Pancreas (tissue), 10 donors: ENCODE data around the gene NMRK2. TPM values are rescaled to one million over a fixed set of nuclear protein-coding genes. Genes with fewer than 3 reads are reported as not detected.
A peak's percentile ranks its signal among the peaks of the same experiment; 100 is the strongest.

ENCODE experiments used
- ATAC-seq, 4 donors: fragments of 200-7000 bp; cut with Tn5 transposase; one replicate each; pipeline versions ENCODE4 v1.8.0 to v1.9.1; 2020; ENCODE audit warnings: mild to moderate bottlenecking in 4 of 4, moderate library complexity in 4 of 4
- DNase-seq, 6 donors: peaks; one replicate each; pipeline ENCODE4 v3.0.0-alpha.2; 2020
- FAIRE-seq: peaks from 2 replicates; lab custom pipeline; 2012; peaks lifted over from hg19 to GRCh38; lab: Jason Lieb, UNC
- H3K27ac ChIP-seq, 4 donors: fragments of 200-600 bp; sonication (generic); 1 replicate in 3 of 4; 2 replicates in 1 of 4; pipeline versions ENCODE4 v1.5.0 to v1.8.0; 2020
- H3K27me3 ChIP-seq, 4 donors: fragments of 200-600 bp; one replicate each; pipeline ENCODE4 v1.8.0; 2021
- H3K36me3 ChIP-seq, 3 donors: fragments of 200-600 bp; sonication (generic) in 1 of 3; one replicate each; pipeline versions ENCODE4 v1.5.0 to v1.8.0; 2020 to 2021
- H3K4me1 ChIP-seq, 3 donors: fragments of 200-600 bp; one replicate each; pipeline ENCODE4 v1.8.0; 2021
- H3K4me3 ChIP-seq, 4 donors: fragments of 200-600 bp; sonication (generic) in 2 of 4; one replicate each; pipeline versions ENCODE4 v1.5.0 to v1.8.0; 2020 to 2021
- H3K9me3 ChIP-seq, 4 donors: fragments of 200-600 bp; one replicate each; pipeline ENCODE4 v1.8.0; 2021
- CTCF ChIP-seq, 4 donors: fragments of 200-600 bp; sonication (generic) in 3 of 4; IDR thresholded peaks; one replicate each; pipeline versions ENCODE4 v1.5.0 to v1.8.0; 2021; ENCODE audit warnings: antibody characterized with exemption in 4 of 4
- WGBS, 2 donors: extraction: QIAGEN DNeasy Blood & Tissue Kit; methylation state at CpG; one replicate each; pipeline ENCODE4 v1.1.7; 2013; 5-methylcytosine and 5-hydroxymethylcytosine counted together
- intact Hi-C, 3 donors: fragments of 100-400 bp; cut with DNase I; formaldehyde crosslinking; loops; one replicate each; pipeline versions ENCODE4 v1.11.1 to v1.14.2; 2022
- polyA plus RNA-seq, 2 donors: library from polyadenylated mRNA; stranded (reverse); fragments of 200-250 nt; gene quantifications; one replicate each; pipeline ENCODE4 v1.2.3, GENCODE V29; 2013
- total RNA-seq, 6 donors: library from RNA; stranded (reverse); fragmentation: NEBNext Ultra II Directional in 4 of 6; extraction: Animal tissue kit (Norgen Biotek cat#: 25700) in 4 of 6; gene quantifications; one replicate each; pipeline versions ENCODE4 v1.2.1 to v1.2.4, GENCODE V29; 2021 to 2023
- donor health status: healthy with polysubstance abuse.
- donor health status: DM: no; HTN: no; CAD: no; lungs with moderate emphysema.
- donor health status: DM: no; HTN: no; CAD: no.
- donor health status: control.
- donor health status: control.
- donor health status: Bipolar disorder and iron deficiency.
- donor health status: DM: yes; HTN: yes; CAD: no.
- donor health status: DM: no; HTN: no; CAD: no.
- donor health status: DM: no; HTN: no; CAD: no.
- donor health status: DM: yes; HTN: yes; CAD: no.

Gene NMRK2
- total and polyA plus RNA-seq, 8 donors: 0.23 to 0.55 (median 0.33) TPM; not detected in 5

- TF ChIP-seq CTCF (IDR thresholded peaks at IDR 0.05): no peak
- DNase-seq (peak in 1 of 6 donors; percentile 53), ATAC-seq (no peak), FAIRE-seq (no peak)
- intact Hi-C loops: no loop called here
- Histone ChIP-seq H3K4me1 (no peaks in the 10 kb centered on the region), H3K36me3 (no peaks in the 10 kb centered on the region), H3K27me3 (no peaks in the 10 kb centered on the region), H3K27ac (no peak overlapping the region), H3K9me3 (no peaks in the 10 kb centered on the region), H3K4me3 (no peak overlapping the region)
- 67 to 74% methylated on average over 46 to 50 of the region's 50 CpGs for WGBS, 2 donors
Measured at GRCh38 chr19:3907626-3908265, 25.1 kb upstream of the NMRK2 start.

- FAIRE-seq (no peak), ATAC-seq (no peak), DNase-seq (no peak)
- Histone ChIP-seq H3K9me3 (no peaks in the 10 kb centered on the region), H3K27me3 (no peaks in the 10 kb centered on the region), H3K4me3 (no peak overlapping the region), H3K4me1 (no peaks in the 10 kb centered on the region), H3K36me3 (no peaks in the 10 kb centered on the region), H3K27ac (no peak overlapping the region)
- intact Hi-C loops: no loop called here
- 63 to 72% methylated on average over 14 of the region's 14 CpGs for WGBS, 2 donors
- TF ChIP-seq CTCF (IDR thresholded peaks at IDR 0.05): no peak
Measured at GRCh38 chr19:3908266-3909054, 24.4 kb upstream of the NMRK2 start.

- ATAC-seq: no peak
- FAIRE-seq: no peak
- DNase-seq: no peak
- Histone ChIP-seq H3K27ac (no peak overlapping the region), H3K9me3 (no peaks in the 10 kb centered on the region), H3K27me3 (no peaks in the 10 kb centered on the region), H3K4me1 (no peaks in the 10 kb centered on the region), H3K4me3 (no peak overlapping the region), H3K36me3 (no peaks in the 10 kb centered on the region)
- WGBS, 2 donors: 100% methylated on average over 1 of the region's 1 CpG
- no peak for TF ChIP-seq CTCF (IDR thresholded peaks at IDR 0.05)
- intact Hi-C loops: no loop called here
Measured at GRCh38 chr19:3910105-3910504, 22.8 kb upstream of the NMRK2 start.

- FAIRE-seq (no peak), DNase-seq (no peak), ATAC-seq (no peak)
- no peaks in the 10 kb centered on the region for H3K4me1 ChIP-seq
- no peak for TF ChIP-seq CTCF (IDR thresholded peaks at IDR 0.05)
- no peak overlapping the region for H3K27ac ChIP-seq
- no peaks in the 10 kb centered on the region for H3K36me3 ChIP-seq
- no peak overlapping the region for H3K4me3 ChIP-seq
- intact Hi-C loops: no loop called here
- H3K27me3 ChIP-seq: no peaks in the 10 kb centered on the region
- no peaks in the 10 kb centered on the region for H3K9me3 ChIP-seq
- 69 to 80% methylated on average over 7 to 9 of the region's 9 CpGs for WGBS, 2 donors
Measured at GRCh38 chr19:3914199-3914598, 18.7 kb upstream of the NMRK2 start.

GRCh38 chr19:3916033-3916432 is 16.8 kb upstream of the NMRK2 start:
- no peaks in the 10 kb centered on the region for H3K9me3 ChIP-seq
- ATAC-seq (no peak), FAIRE-seq (no peak), DNase-seq (no peak)
- H3K27me3 ChIP-seq: no peaks in the 10 kb centered on the region
- H3K36me3 ChIP-seq: no peaks in the 10 kb centered on the region
- no peak for TF ChIP-seq CTCF (IDR thresholded peaks at IDR 0.05)
- no peak overlapping the region for H3K27ac ChIP-seq
- intact Hi-C loops: no loop called here
- WGBS, 2 donors: 79 to 90% methylated on average over 5 of the region's 5 CpGs
- H3K4me1 ChIP-seq: no peaks in the 10 kb centered on the region
- H3K4me3 ChIP-seq: no peak overlapping the region
